Parathyroid adenoma (tissue), 2 donors: ENCODE measurements around the gene NCKIPSD.

Source experiments
- H2AFZ ChIP-seq: fragments of 300-600 bp; sonication (generic); one replicate; pipeline ENCODE4 v1.7.0; 2017; ENCODE audit warnings: antibody characterized with exemption, mild to moderate bottlenecking
- H3K27ac ChIP-seq: fragments of 300-600 bp; sonication (generic); one replicate; pipeline ENCODE4 v1.7.0; 2017
- H3K27me3 ChIP-seq: fragments of 300-600 bp; sonication (generic); one replicate; pipeline ENCODE4 v1.7.0; 2017; ENCODE audit warnings: low read length; ENCODE audit not compliant: control insufficient read depth, insufficient read depth
- H3K36me3 ChIP-seq: fragments of 300-600 bp; sonication (generic); one replicate; pipeline ENCODE4 v1.7.0; 2017; ENCODE audit warnings: low read length; ENCODE audit not compliant: control insufficient read depth, insufficient read depth
- H3K4me1 ChIP-seq: fragments of 300-600 bp; sonication (generic); one replicate; pipeline ENCODE4 v1.7.0; 2017; ENCODE audit warnings: control low read depth
- H3K4me2 ChIP-seq: fragments of 300-600 bp; sonication (generic); one replicate; pipeline ENCODE4 v1.7.0; 2017; ENCODE audit warnings: low read length
- H3K4me3 ChIP-seq: fragments of 300-600 bp; sonication (generic); one replicate; pipeline ENCODE4 v1.7.0; 2017; ENCODE audit warnings: low read depth, low read length
- H3K79me2 ChIP-seq: fragments of 300-600 bp; sonication (generic); one replicate; pipeline ENCODE4 v1.7.0; 2017; ENCODE audit warnings: control low read depth
- H3K9ac ChIP-seq: fragments of 300-600 bp; sonication (generic); one replicate; pipeline ENCODE4 v1.7.0; 2017; ENCODE audit warnings: mild to moderate bottlenecking
- H3K9me3 ChIP-seq: fragments of 300-600 bp; sonication (generic); one replicate; pipeline ENCODE4 v1.7.0; 2017; ENCODE audit warnings: low read length; ENCODE audit not compliant: control insufficient read depth
- TF ChIP-seq, protein P1 (sequence below): fragments of 300-600 bp; sonication (generic); IDR thresholded peaks from one replicate; pipeline ENCODE4 v1.7.0; 2017; ENCODE audit warnings: antibody characterized with exemption, mild to moderate bottlenecking
- donor health status: primary hyperparathyroidism.

Gene NCKIPSD

GRCh38 chr3:48628277-48629017, 57.3 kb downstream of the NCKIPSD start:
- no peaks in the 10 kb centered on the region for H3K9me3 ChIP-seq
- no peaks in the 10 kb centered on the region for H3K36me3 ChIP-seq
- no peak overlapping the region for H3K27ac ChIP-seq

GRCh38 chr3:48625600-48625999, 60.1 kb downstream of the NCKIPSD start:
- no peaks in the 10 kb centered on the region for H3K9me3 ChIP-seq
- H3K36me3 ChIP-seq = no peaks in the 10 kb centered on the region
- H3K4me1 ChIP-seq = no peaks in the 10 kb centered on the region
- H3K4me3 ChIP-seq = no peak overlapping the region
- no peak overlapping the region for H3K9ac ChIP-seq
- no peaks in the 10 kb centered on the region for H3K27me3 ChIP-seq
- H3K4me2 ChIP-seq = no peak overlapping the region
- no peak overlapping the region for H2AFZ ChIP-seq
- H3K79me2 ChIP-seq = no peaks in the 10 kb centered on the region
- no peak overlapping the region for H3K27ac ChIP-seq
- TF ChIP-seq, protein P1, sequence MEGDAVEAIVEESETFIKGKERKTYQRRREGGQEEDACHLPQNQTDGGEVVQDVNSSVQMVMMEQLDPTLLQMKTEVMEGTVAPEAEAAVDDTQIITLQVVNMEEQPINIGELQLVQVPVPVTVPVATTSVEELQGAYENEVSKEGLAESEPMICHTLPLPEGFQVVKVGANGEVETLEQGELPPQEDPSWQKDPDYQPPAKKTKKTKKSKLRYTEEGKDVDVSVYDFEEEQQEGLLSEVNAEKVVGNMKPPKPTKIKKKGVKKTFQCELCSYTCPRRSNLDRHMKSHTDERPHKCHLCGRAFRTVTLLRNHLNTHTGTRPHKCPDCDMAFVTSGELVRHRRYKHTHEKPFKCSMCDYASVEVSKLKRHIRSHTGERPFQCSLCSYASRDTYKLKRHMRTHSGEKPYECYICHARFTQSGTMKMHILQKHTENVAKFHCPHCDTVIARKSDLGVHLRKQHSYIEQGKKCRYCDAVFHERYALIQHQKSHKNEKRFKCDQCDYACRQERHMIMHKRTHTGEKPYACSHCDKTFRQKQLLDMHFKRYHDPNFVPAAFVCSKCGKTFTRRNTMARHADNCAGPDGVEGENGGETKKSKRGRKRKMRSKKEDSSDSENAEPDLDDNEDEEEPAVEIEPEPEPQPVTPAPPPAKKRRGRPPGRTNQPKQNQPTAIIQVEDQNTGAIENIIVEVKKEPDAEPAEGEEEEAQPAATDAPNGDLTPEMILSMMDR = no peak

More at GRCh38 chr3:48628277-48629017, 57.3 kb downstream of the NCKIPSD start:
- H3K4me3 ChIP-seq = no peak overlapping the region
- H2AFZ ChIP-seq = no peak overlapping the region
- H3K27me3 ChIP-seq = no peaks in the 10 kb centered on the region
- TF ChIP-seq, protein P1 = no peak
- no peaks in the 10 kb centered on the region for H3K4me1 ChIP-seq
- H3K4me2 ChIP-seq = no peak overlapping the region
- H3K79me2 ChIP-seq = no peaks in the 10 kb centered on the region
- no peak overlapping the region for H3K9ac ChIP-seq

DNA sequence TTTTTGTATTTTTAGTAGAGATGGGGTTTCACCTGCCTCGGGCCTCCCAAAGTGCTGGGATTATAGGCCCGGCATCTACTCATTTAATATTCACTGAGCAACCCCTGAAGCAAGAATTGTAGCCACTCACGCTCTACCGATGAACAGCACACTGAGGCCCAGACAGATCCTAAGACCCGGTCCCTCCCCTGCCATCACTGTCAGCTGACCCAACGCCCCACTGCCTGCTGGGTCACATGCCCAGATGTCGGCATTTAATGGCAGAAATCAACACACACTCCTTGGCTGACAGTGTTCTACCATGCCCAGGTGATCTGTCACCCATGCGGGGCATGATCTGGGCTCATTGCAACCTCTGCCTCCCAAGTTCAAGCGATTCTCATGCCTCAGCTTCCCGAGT, 60.9 kb downstream of the NCKIPSD start:
- TF ChIP-seq, protein P1 = no peak
- Histone ChIP-seq H3K79me2 (no peaks in the 10 kb centered on the region), H3K36me3 (no peaks in the 10 kb centered on the region), H3K4me2 (no peak overlapping the region), H2AFZ (no peak overlapping the region), H3K4me1 (no peaks in the 10 kb centered on the region), H3K4me3 (no peak overlapping the region), H3K9me3 (no peaks in the 10 kb centered on the region), H3K27ac (no peak overlapping the region), H3K9ac (no peak overlapping the region), H3K27me3 (no peaks in the 10 kb centered on the region)

- Histone ChIP-seq H3K9ac (no peak overlapping the region), H3K4me1 (no peaks in the 10 kb centered on the region), H3K4me3 (no peak overlapping the region), H3K9me3 (no peaks in the 10 kb centered on the region), H3K27me3 (no peaks in the 10 kb centered on the region), H3K36me3 (no peaks in the 10 kb centered on the region), H3K4me2 (no peak overlapping the region), H3K27ac (no peak overlapping the region), H3K79me2 (no peaks in the 10 kb centered on the region), H2AFZ (no peak overlapping the region)
- TF ChIP-seq, protein P1 = no peak
Observed at GRCh38 chr3:48623851-48624547, 61.7 kb downstream of the NCKIPSD start.
